OCI-M2 (cell line): Measurements from ENCODE around the gene MAST4.
"Not testable (repeated sequence)": the region's sequence is repeated elsewhere in the genome, so short reads cannot be mapped to it uniquely, and the experiment has no call there.

Experiments used
- DNase-seq: peaks from one replicate; lab custom pipeline; 2025; ENCODE audit not compliant: unreplicated experiment; lab: John Stamatoyannopoulos, UW

MAST4 gene

DNA sequence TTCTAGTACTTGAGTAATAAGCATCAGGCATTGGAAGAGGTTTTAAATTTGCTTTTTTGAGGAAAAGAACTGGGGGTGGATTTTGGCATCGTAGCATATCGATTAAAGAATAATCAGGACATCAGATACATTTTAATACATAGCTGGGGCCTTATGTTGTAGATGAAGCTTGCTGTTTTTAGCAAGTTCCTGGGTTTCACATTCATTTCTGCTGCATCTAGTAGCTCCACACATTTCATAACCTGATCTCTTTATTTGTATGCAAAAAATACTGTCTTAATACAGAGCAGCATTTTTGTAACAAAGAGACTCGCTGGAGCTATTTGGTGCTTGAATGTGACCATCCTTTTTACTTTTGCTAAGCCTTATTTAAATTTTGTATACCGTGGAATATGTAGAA, 571.9 kb downstream of the MAST4 start:
- no peak for DNase-seq

DNA sequence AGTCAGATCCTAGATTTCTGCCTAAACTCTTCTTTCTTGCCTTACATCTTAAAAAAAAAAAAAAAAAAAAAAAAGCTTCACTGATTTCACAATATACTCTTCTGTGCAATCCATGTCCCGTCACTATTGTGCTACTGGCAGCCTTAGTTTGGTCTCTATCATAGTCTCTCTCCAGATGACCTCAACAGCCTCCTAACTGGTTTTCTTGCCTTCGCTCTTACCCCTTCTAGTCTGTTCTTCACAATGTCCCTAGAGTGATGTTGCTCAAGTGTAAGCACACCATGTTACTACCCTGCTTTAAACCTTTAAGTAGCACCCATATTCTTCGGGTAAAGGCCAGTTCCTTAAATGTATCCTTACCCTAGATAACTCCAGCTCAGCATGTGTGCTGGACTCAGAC, 574.6 kb downstream of the MAST4 start:
- no peak for DNase-seq

DNA sequence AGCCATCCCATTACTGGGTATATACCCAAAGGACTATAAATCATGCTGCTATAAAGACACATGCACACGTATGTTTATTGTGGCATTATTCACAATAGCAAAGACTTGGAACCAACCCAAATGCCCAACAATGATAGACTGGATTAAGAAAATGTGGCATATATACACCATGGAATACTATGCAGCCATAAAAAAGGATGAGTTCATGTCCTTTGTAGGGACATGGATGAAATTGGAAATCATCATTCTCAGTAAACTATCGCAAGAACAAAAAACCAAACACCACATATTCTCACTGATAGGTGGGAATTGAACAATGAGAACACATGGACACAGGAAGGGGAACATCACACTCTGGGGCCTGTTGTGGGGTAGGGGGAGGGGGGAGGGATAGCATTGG, 577.2 kb downstream of the MAST4 start:
- DNase-seq = not testable (repeated sequence)

DNA sequence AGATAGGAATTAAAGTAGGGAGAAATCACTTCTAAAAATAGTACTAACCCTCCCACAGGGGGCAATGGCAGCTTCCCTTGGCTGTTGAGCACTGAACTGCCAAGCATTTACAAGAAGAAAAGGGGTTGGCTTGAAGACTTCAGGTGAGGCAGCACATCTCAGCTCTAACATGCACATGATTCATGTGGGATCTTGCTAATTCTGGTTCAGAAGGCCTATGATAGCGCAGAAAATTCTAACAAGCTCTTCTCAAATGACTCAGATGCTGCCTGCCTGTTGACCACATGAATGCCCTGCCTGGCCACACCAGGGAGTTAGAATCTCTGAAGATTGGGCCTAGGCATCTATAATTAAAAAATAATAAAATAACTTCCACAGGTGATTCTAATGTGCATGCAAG, 577.8 kb downstream of the MAST4 start:
- DNase-seq = no peak

DNA sequence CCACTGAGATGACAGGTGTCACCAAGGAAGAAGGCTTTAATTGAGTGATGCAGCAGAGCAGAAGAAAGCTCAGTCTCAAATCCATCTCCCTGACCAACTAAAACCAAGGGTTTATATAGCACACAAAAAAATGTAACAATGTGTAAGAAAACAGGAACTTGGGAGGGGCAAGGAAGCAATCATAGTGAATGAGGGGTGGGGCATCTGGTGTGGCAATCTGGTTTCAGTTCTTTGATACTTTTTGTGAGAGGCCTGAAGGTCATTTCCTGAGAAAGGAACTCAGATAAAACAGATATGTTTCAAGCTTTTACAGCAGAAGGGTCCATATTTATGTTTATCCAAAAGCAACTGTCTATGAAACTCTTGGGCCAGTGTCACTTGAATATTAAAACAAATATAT, 580.7 kb downstream of the MAST4 start:
- no peak for DNase-seq

DNA sequence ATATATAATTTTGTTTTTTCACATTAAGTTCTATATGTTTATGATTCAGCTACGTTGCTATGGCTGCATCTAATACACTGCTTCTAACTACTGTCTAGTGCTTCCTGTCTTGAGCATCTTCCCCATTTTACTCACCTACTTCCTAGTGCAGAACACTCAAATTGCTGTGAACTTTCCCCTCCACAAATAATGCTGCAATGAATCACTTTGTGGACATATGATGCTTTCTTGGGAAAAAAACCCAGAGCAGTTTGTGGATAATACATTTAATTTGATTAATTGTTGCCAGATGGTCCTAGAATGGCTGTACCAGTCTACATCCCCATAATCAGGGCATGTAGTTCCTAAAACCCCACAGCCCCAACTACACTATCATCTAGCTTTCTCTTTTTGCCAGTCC, 581.9 kb downstream of the MAST4 start:
- no peak for DNase-seq

DNA sequence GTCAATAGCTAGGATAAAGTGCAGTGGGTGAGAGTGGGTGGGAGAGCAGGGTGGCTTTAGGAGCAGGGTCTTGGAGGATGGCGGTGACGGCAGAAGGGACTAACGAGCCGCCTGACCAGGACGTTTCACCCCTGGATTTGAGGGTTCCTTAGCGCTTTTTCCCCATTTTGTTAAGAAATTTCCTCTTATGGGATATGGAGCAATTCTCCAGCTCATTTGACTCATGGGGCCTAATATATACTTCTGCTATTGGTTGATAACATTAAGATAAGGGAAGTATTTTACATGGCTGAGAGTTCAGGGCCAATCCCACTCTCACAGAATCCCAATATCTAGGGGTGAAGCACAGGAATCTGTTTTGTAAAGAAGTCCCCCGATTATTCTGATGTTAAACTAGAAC, 582.8 kb downstream of the MAST4 start:
- no peak for DNase-seq

DNA sequence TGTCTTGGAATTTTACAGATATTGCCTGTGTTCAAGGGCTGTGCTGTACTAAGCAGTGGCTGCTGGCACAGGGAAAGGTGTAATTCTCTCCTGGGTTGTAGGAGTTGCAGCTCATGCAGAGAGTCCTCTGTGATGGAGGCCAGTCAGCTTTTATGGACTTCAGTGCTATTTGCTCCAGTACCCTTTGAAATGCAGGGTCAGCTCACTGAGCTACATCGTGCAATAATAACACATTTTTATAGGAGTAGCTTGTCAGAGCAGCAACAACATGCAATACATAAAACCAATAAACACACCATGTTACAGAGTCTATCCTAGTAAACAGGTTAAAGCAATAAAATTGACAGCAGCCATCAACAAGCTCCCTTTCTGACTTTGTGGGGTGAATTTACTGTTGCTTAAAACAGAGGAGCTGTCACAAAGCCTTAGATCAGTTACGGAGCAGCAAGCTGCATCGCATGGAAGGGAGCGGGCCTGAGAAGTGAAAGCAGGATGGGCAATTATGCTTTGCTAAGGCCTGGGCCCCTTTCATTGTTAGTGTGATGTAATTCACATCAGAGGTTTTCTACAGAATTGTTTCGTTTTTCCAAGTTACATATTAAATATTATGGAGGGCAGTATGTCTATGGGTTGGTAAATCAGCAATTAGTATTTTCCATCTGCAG, 583.6 kb downstream of the MAST4 start:
- DNase-seq = no peak

DNA sequence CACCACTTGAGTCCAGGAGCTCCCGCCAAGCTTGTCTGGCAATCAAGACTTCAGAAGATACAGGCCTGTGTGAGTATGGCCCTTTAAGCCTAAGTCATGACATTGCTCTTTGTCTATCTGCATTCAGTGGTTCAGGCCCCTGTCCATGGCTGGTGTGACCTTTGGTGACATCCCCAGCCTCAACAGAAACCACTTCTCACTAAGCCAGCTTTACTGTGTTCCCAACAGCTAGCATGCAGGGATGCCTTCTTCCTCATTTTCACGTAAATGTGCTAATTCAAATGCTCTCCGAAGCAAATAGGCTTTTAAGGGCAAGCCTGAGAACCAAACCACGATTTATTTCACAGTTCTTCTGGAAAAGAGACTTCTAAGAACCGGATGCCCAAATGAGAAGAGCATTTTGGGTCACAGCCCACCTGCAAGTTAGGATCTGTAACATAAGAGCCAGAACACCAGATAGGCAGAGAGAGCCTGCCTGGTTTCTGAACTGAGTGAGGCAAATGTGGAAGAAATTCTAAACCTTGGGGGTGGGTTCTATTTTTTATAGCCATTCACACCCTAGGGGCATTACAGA, 585.5 kb downstream of the MAST4 start:
- no peak for DNase-seq

DNA sequence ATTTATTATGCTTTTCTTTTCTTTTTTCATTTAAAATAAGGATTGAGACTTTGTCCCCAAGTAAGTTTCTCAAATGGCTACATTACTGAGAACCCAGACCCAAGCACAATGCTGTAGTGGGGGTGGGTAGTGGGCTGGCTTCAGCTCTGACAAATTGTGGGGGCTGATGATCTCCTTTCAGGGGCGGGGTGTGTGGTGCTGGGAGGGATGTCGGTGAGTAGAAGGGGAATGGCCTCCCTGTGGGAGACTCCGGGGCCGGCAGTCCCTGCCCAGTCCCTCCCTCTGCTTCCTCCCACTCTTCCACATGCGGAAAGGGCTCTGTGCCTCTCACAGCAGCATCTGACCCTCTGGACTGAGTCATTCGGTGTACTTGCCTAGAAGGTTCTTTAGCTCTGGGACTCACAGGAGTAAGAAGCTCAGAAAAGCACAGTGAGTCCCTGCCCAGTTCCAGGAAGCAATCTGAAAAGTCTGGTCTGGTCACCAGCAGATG, 586.2 kb downstream of the MAST4 start:
- DNase-seq = no peak

DNA sequence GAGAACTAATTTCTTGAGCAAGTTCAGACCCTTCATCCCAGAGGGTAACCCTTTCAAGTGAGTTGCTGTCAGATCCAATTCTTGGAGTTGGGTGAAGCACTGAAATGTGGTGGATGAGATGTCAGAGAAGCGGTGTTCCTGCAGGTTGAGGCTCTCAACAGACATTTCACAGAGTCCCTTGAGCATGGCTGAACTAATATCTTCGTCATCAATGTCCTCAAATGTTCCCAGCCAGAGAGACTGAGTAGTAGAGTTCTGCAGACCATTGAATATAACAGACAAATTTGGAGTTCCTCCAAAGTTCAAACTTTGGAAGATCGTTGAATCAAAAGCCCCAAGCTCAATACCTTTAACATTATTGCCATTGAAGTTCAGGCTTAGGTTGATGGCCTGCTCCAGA, 587.7 kb downstream of the MAST4 start:
- no peak for DNase-seq

DNA sequence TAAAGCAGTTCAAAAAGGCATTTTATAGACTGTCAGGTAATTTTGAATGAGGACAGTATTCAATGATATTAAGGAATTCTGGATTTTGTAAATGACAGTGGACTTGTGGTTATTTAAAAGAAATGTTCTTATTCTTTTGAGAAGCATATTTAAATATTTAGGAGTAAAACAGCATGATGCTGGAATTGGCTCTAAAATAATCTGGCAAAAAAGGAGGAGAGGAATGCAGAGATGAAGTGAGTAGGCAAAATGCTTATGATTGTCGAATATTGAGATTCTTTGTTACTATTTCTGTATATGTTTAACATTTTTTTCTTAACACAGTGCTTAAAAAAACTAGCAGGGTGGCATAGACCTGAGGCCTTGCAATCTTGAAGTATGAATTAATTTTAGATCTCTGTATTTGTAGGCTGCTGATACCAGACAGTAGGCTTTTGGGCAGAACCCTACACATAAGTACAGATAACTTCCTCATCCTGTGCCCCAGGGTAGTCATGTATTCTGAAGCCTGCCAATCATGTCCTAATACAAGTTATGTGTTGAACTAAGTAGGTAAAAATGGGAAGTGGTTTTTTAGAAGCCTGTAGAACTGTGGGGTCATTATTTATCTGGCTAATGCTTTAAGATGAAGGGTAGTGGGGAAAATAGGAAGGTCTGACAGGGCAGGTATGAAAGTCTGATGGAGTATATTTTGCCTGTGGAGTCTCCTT, 591.0 kb downstream of the MAST4 start:
- DNase-seq = no peak

DNA sequence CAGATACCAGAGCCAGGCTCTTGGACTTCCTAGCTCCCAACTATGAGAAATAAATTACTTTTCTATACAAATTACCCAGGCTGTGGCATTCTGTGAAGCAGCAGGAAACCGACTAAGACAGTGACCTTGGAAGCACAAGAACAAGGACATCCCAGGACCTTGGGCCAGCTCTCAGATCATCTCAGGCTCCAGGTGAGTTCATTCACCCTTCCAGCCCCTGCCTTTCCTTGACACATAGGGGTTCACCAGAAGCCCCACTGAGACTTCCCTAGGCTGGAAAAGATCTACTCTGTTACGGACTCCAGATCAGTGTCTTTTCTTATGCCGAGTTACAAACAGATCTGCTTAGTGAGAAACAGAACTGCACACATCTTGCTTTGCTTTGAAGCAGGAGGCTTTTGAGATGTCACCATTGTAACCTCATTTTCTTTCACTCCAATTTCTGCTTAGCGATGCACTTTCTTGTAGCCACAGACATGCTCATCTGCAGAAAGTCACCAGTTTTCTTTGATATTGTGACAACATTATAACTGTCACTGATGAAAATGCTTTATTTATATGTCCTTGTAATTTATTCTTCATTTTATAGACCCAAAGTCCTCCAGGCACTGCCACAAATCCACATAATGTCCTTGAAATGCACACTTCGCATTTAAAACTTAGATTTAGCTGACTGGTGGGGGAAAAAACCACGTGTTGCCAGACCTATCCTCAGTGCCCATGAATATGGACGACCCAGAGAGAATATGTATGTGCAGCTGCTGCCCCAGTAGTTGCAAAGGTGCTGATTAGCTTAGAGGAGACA, 592.3 kb downstream of the MAST4 start:
- DNase-seq = no peak

DNA sequence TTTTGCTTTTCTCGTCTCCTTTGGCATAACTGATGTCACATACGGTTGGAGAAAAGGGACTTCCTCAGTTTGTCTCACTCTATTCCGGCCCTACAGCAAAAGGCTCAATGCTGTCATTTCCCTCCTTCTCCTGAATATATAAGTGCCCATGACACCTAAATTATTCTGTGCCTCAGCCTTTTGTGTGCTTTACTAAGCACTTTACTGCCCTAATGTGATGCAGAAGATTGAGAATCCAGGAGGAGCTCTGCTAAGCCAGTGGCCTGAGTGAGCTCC, 592.8 kb downstream of the MAST4 start:
- no peak for DNase-seq

DNA sequence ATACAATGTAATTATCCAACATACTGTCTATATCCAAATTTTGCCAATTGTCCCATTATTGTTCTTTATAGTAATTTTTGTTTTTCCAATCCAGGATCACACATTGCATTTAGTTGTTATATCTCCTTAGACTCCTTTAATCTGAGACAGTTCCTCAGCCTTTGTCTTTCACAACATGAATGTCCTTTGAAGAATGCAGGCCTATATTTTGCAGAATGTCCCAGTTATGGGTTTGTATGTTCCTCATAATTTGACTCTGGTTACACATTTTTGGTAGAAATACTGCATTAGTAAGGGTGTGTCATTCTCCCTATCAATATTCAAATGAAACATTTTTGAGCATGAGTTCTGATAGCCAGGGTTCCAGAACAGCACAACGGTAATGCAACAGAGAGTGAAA, 593.7 kb downstream of the MAST4 start:
- no peak for DNase-seq

DNA sequence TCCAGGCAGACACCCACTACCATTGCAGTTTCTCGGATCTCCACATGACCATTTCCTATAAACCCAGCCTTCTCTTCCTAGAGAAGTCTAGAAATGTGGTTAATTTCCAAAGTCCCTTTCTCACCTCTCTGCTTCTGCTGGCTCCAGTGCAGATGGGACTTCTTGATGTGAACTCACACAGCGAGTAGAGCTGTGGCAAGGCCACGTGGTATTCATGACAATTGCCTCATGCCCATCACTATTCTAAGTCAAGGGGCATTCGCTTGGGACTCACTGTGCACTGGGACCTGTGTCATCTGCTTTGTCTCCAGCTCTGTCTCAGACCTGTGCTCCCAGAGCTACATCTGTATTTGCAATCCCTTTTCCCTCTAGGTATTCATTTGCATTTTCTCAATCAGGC, 594.2 kb downstream of the MAST4 start:
- DNase-seq = no peak

DNA sequence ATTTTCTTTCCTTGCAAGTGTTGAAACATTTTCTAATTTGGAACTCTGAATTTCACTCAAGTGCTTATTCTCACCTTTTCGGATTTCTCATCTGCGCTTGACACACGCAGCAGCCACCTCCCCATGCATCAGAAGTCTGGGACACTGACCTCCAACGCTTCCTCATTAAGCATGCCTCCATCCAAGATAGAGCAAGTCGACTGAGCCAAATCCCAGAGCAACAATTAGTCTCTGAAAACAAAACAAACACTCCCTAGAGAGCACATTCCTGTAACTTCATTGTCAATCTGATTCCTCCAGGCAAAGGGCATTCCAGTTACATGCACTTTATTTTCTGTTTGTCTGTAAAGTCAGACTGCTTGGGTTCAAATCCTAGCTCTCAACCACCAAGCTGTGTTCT, 594.7 kb downstream of the MAST4 start:
- no peak for DNase-seq

DNA sequence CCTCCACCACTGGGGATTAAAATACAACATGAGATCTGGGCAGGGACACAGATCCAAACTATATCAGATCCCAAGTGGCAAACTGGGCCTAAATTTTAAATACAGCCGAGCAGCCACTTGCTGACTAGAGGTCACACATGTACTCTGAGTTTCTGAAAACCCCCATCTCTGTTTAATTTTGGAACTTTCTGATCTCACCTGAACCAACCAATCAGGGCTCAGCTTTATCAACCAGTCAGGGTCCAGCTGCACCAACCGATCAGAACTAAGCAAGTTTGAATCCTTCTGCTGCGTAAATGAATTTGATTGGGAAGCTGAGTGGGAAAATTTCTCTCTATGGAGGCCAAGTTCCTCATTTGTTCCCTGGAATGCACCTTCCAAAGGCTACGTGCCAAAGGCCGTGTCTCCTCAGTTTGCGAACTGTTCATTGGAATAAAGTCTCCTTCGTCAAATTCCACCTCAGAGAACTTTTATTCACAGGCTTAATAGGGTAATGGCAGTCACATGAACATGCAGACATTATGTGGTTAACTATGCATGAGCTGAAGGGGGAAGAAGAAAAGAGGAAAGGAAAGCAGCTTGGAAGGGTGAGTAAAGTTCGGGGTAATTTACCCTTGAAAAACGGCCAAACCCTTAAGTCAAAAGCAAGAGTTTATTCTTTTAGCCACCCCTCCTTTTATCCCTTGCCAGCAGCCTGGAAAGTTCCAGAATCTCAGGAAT, 596.7 kb downstream of the MAST4 start:
- no peak for DNase-seq

DNA sequence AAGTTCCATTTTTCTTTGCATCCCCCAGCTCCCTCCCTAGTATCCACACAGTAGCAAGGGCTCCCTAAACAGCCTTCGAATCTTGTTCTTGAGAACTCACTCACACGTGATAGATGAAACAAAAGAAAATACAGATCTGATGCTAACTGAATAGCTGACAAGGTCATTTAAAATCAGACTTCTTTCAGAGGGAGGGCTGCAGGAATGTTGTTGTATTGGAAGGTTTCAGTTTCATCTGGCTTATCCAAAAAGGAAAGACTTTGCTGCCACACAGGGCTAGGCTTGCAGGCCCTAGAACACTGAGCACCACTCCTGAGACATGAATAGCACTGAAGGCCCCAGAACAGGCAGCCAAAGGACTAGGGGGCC, 597.2 kb downstream of the MAST4 start:
- no peak for DNase-seq

DNA sequence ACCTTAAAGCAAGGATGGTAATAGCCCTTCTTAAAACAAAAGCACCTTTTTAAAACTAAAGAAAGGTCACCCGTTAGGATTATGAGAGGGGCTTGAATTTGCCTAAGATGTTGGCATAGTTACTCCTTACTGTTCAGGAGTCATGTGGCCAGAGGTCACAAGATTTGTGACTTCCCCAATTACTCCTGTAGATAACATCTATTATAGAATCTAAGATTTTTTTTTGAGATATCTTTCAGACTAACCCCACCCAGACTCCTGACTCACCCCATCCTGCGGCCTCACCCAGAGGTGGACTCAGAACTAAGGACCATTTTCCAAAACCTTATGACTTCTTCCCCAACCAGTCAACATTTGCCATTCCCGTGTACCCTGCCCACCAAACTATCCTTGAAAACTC, 598.0 kb downstream of the MAST4 start:
- DNase-seq = no peak
